Measurements from ENCODE around the gene VAV3. TPM values are rescaled to one million over a fixed set of nuclear protein-coding genes. Genes with fewer than 3 reads are reported as not detected.

Gene VAV3
- total and polyA plus RNA-seq, 10 of the 15 experiments (the other 5 are each of a cell fraction or from before 2014, with no cell fraction given), result 0.84 to 5.5 (median 3.4) TPM

- POLR2A ChIA-PET, result no interaction called here
- Histone ChIP-seq H3K36me3 (ENCODE audit: control insufficient read depth in 2 of 2, insufficient read depth in 2 of 2, low read length in 1 of 2) (no peaks in the 10 kb centered on the region), H2AFZ (ENCODE audit: control insufficient read depth, low read depth, low read length) (no peak overlapping the region), H3K9ac (ENCODE audit: control insufficient read depth, insufficient read depth, low read length) (no peak overlapping the region), H3K4me1 (ENCODE audit: control insufficient read depth, insufficient read depth, low read length) (no peaks in the 10 kb centered on the region), H3K27me3 (replicated peaks in 1 of 2; ENCODE audit: control insufficient read depth in 2 of 2, insufficient read depth in 2 of 2, low read length in 1 of 2) (no peaks in the 10 kb centered on the region), H3K9me3 (replicated peaks; ENCODE audit: control insufficient read depth, insufficient read depth, low read length) (no peaks in the 10 kb centered on the region), H3K79me2 (ENCODE audit: control insufficient read depth, insufficient read depth, low read length) (no peaks in the 10 kb centered on the region), H3K4me3 (no peak overlapping the region), H4K20me1 (ENCODE audit: control insufficient read depth, insufficient read depth) (no peaks in the 10 kb centered on the region), H3K27ac (ENCODE audit: control insufficient read depth, insufficient read depth) (no peak overlapping the region), H3K4me2 (ENCODE audit: control insufficient read depth, insufficient read depth) (no peak overlapping the region)
- FAIRE-seq, result no peak
- RAD21 ChIA-PET (ENCODE audit: unreplicated experiment), result no interaction called here
- BruUV-seq (replicated peaks), result no TSS peak
- 10% methylated on average over 2 of the region's 2 CpGs for WGBS (ENCODE audit: insufficient coverage, insufficient replicate concordance, low lambda C conversion rate, missing lambda C conversion rate)
- DNase-seq (ENCODE audit: low read depth, low spot score), result no peak
- ATAC-seq, result no peak
- SMC1A ChIA-PET (ENCODE audit: uncharacterized antibody, unreplicated experiment), result no interaction called here
- CTCF ChIA-PET, result no interaction called here
- in situ Hi-C loops (cut with MboI) (no loop called here), intact Hi-C loops (cut with micrococcal nuclease; ENCODE audit: unreplicated experiment) (no loop called here)
- TF ChIP-seq SKIL (IDR thresholded peaks at IDR 0.05; ENCODE audit: low read depth, poor library complexity, severe bottlenecking), result no peak
- TF ChIP-seq, protein P1, sequence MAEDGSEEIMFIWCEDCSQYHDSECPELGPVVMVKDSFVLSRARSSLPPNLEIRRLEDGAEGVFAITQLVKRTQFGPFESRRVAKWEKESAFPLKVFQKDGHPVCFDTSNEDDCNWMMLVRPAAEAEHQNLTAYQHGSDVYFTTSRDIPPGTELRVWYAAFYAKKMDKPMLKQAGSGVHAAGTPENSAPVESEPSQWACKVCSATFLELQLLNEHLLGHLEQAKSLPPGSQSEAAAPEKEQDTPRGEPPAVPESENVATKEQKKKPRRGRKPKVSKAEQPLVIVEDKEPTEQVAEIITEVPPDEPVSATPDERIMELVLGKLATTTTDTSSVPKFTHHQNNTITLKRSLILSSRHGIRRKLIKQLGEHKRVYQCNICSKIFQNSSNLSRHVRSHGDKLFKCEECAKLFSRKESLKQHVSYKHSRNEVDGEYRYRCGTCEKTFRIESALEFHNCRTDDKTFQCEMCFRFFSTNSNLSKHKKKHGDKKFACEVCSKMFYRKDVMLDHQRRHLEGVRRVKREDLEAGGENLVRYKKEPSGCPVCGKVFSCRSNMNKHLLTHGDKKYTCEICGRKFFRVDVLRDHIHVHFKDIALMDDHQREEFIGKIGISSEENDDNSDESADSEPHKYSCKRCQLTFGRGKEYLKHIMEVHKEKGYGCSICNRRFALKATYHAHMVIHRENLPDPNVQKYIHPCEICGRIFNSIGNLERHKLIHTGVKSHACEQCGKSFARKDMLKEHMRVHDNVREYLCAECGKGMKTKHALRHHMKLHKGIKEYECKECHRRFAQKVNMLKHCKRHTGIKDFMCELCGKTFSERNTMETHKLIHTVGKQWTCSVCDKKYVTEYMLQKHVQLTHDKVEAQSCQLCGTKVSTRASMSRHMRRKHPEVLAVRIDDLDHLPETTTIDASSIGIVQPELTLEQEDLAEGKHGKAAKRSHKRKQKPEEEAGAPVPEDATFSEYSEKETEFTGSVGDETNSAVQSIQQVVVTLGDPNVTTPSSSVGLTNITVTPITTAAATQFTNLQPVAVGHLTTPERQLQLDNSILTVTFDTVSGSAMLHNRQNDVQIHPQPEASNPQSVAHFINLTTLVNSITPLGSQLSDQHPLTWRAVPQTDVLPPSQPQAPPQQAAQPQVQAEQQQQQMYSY (CRISPR knock-in tag; IDR thresholded peaks at IDR 0.05), result no peak
- no peak for TF ChIP-seq STAT3 (IDR thresholded peaks at IDR 0.05; ENCODE audit: low read depth, low read length)
- TF ChIP-seq CREB1 (IDR thresholded peaks at IDR 0.05; ENCODE audit: low read depth), result no peak
- TF ChIP-seq USF2 (IDR thresholded peaks at IDR 0.05; ENCODE audit: borderline replicate concordance, low read depth, low read length), result no peak
- no peak for TF ChIP-seq FOS (IDR thresholded peaks at IDR 0.05; ENCODE audit: borderline replicate concordance, extremely low read depth, insufficient read length)
- TF ChIP-seq ASH2L (IDR thresholded peaks at IDR 0.05; ENCODE audit: borderline replicate concordance, low read depth), result no peak
- TF ChIP-seq GATAD2B (conservative IDR thresholded peaks at IDR 0.05; ENCODE audit: low read depth), result no peak
- TF ChIP-seq STAT1 (conservative IDR thresholded peaks at IDR 0.05), result no peak
- TF ChIP-seq LARP7 (IDR thresholded peaks at IDR 0.05), result no peak
- no peak for TF ChIP-seq BCL11A (IDR thresholded peaks at IDR 0.05; ENCODE audit: low read depth, low read length)
- TF ChIP-seq REST (IDR thresholded peaks at IDR 0.05; ENCODE audit: low read depth, low read length), result no peak
- no peak for TF ChIP-seq NFIC (IDR thresholded peaks at IDR 0.05; ENCODE audit: low read depth, low read length)
- TF ChIP-seq RAD21 (IDR thresholded peaks at IDR 0.05; ENCODE audit: insufficient read depth, low read depth, low read length), result no peak
- TF ChIP-seq TCF12 (IDR thresholded peaks at IDR 0.05; ENCODE audit: low read depth, low read length), result no peak
Observed at GRCh38 chr1:107659961-107660360, 305.0 kb downstream of the VAV3 start.

Data from GM12878 (cell line).